Suprapubic skin (tissue), 4 donors: ENCODE data around the gene TRIM40. TPM values are rescaled to one million over a fixed set of nuclear protein-coding genes. Genes with fewer than 3 reads are reported as not detected.
A peak's percentile ranks its signal among the peaks of the same experiment; 100 is the strongest.

ENCODE experiments used
- DNase-seq, 2 donors: peaks; one replicate each; pipeline ENCODE4 v3.0.0-alpha.2; 2019; ENCODE audit warnings: low spot score in 2 of 2
- H3K27ac ChIP-seq: fragments of 200-600 bp; sonication (generic); one replicate; pipeline ENCODE4 v1.5.1; 2019
- H3K27me3 ChIP-seq: fragments of 200-600 bp; sonication (generic); one replicate; pipeline ENCODE4 v1.5.1; 2019
- H3K36me3 ChIP-seq: fragments of 200-600 bp; sonication (generic); one replicate; pipeline ENCODE4 v1.5.1; 2019
- H3K4me1 ChIP-seq: fragments of 200-600 bp; sonication (generic); one replicate; pipeline ENCODE4 v1.5.1; 2019
- H3K4me3 ChIP-seq: fragments of 200-600 bp; sonication (generic); one replicate; pipeline ENCODE4 v1.5.1; 2019; ENCODE audit warnings: mild to moderate bottlenecking
- H3K9me3 ChIP-seq: fragments of 200-600 bp; sonication (generic); one replicate; pipeline ENCODE4 v1.5.1; 2019
- EP300 ChIP-seq: sonication (generic); formaldehyde crosslinking; IDR thresholded peaks from one replicate; pipeline ENCODE4 v1.6.1; 2017; ENCODE audit warnings: antibody characterized with exemption
- POLR2A ChIP-seq, 2 donors: fragments of 450-650 bp; IDR thresholded peaks; one replicate each; pipeline ENCODE4 v1.6.1; 2017; ENCODE audit warnings: antibody characterized with exemption in 2 of 2, mild to moderate bottlenecking in 2 of 2, moderate library complexity in 2 of 2
- POLR2AphosphoS5 ChIP-seq, 3 donors: sonication (generic); formaldehyde crosslinking; IDR thresholded peaks; one replicate each; pipeline ENCODE4 v1.6.1; 2017; ENCODE audit warnings: antibody characterized with exemption in 3 of 3
- WGBS: methylation state at CpG from one replicate; pipeline ENCODE4 v1.1.5; 2018; 5-methylcytosine and 5-hydroxymethylcytosine counted together
- total RNA-seq, 4 donors: library from RNA; depleted of rRNA; stranded (reverse); fragments of >200 nt; gene quantifications; one replicate each; pipeline ENCODE4 v1.1.0, GENCODE V29; 2016
- TF ChIP-seq, protein P1 (sequence below), 2 donors: fragments of 200-600 bp in 1 of 2; fragments of 450-650 bp in 1 of 2; sonication (generic) in 1 of 2; IDR thresholded peaks; one replicate each; pipeline ENCODE4 v1.5.1; 2016 to 2019; ENCODE audit warnings: antibody characterized with exemption in 2 of 2, mild to moderate bottlenecking in 1 of 2, moderate library complexity in 1 of 2

Gene TRIM40
- total RNA-seq, 4 donors from 2014 or later = not detected

DNA sequence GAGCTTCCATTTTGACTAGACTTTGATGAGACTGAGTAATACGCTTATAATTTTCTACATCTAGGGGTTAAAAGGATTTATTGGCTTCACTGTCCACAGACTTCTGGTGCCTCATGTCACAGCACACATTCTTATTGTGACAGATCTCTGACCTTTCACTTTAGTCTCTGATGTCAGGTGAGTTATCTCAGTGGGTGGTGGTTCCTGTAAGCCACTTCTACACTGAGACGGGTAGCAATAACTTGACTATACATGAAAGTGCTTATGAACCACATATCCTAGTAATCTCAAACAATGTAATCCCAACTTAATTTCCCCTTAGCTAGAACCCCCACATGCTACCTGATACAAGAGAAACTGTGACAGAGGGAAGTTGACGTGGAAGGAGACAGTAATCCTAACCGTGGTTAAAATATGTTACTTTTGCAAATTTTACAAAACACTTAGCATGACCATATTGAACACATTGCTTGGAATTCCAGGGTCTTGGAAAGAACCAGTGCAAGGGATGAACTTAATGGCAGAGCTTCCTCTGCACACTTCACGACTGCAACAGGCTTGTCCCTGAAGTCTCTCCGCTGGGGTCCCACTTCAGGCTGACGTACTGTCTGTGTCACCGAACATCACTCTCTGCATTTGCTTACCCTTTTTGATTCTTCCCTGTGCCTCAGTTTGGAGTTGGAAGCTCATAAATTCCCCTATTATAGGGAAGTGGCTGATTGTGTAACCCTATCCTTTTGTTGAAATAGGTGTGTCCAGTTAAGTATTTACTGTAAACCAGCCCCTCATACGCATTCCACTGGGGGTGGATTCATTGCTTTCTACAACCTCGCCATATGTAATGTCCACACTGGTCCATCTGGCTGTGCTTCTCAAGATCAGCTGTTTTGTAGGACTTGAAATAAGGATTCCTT, 6.4 kb upstream of the TRIM40 start:
- TF ChIP-seq POLR2A (IDR thresholded peaks at IDR 0.05) (no peak), EP300 (no peak), POLR2AphosphoS5 (IDR thresholded peaks at IDR 0.05) (no peak)
- TF ChIP-seq, protein P1, sequence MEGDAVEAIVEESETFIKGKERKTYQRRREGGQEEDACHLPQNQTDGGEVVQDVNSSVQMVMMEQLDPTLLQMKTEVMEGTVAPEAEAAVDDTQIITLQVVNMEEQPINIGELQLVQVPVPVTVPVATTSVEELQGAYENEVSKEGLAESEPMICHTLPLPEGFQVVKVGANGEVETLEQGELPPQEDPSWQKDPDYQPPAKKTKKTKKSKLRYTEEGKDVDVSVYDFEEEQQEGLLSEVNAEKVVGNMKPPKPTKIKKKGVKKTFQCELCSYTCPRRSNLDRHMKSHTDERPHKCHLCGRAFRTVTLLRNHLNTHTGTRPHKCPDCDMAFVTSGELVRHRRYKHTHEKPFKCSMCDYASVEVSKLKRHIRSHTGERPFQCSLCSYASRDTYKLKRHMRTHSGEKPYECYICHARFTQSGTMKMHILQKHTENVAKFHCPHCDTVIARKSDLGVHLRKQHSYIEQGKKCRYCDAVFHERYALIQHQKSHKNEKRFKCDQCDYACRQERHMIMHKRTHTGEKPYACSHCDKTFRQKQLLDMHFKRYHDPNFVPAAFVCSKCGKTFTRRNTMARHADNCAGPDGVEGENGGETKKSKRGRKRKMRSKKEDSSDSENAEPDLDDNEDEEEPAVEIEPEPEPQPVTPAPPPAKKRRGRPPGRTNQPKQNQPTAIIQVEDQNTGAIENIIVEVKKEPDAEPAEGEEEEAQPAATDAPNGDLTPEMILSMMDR (IDR thresholded peaks at IDR 0.05) = no peak
- H3K27ac ChIP-seq = no peak overlapping the region
- no peak overlapping the region for H3K4me3 ChIP-seq
- H3K36me3 ChIP-seq = no peaks in the 10 kb centered on the region
- peaks cover 18% of the 10 kb centered on the region for H3K4me1 ChIP-seq
- H3K9me3 ChIP-seq = no peaks in the 10 kb centered on the region
- WGBS = 71% methylated on average over 10 of the region's 10 CpGs
- peaks cover 72% of the 10 kb centered on the region for H3K27me3 ChIP-seq
- DNase-seq = no peak

DNA sequence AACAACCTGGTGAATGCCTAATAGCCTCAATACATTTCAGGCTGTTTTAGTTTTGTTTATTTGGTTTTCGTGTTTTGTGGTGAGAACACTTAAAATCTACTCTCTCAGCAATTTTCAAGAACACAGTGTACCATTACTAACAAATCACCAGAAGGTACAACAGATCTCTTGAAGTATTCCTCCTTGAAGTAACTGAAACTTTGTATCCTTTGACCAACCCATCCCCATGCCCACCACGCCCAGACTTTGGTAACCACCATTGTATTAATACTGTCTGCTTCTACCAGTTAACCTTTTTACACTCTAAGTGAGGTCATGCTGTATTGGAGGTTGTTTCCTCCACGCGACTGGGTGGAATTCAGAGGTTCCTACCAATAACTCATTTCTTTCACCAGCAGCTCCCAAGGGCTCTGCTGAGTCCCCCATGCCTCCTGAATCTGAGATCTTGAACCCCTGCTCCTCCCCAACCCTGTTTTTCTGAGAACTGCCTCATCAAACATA, 5.7 kb upstream of the TRIM40 start:
- WGBS = 67% methylated on average over 4 of the region's 4 CpGs
- peaks cover 18% of the 10 kb centered on the region for H3K4me1 ChIP-seq
- no peaks in the 10 kb centered on the region for H3K36me3 ChIP-seq
- no peak for DNase-seq
- no peak overlapping the region for H3K4me3 ChIP-seq
- TF ChIP-seq EP300 (no peak), POLR2A (IDR thresholded peaks at IDR 0.05) (no peak), POLR2AphosphoS5 (IDR thresholded peaks at IDR 0.05) (no peak)
- TF ChIP-seq, protein P1 (IDR thresholded peaks at IDR 0.05) = no peak
- peaks cover 75% of the 10 kb centered on the region for H3K27me3 ChIP-seq
- H3K9me3 ChIP-seq = no peaks in the 10 kb centered on the region
- H3K27ac ChIP-seq = no peak overlapping the region

GRCh38 chr6:30130887-30131862, 4.8 kb upstream of the TRIM40 start:
- H3K36me3 ChIP-seq = no peaks in the 10 kb centered on the region
- DNase-seq = no peak
- H3K4me3 ChIP-seq = no peak overlapping the region
- no peak overlapping the region for H3K27ac ChIP-seq
- 27% methylated on average over 16 of the region's 16 CpGs for WGBS
- peaks cover 18% of the 10 kb centered on the region for H3K4me1 ChIP-seq
- H3K27me3 ChIP-seq = peaks cover 70% of the 10 kb centered on the region
- H3K9me3 ChIP-seq = no peaks in the 10 kb centered on the region
- TF ChIP-seq POLR2A (IDR thresholded peaks at IDR 0.05) = no peak
- TF ChIP-seq, protein P1 (IDR thresholded peaks at IDR 0.05) = peak; percentile 91 to 94
- TF ChIP-seq EP300 = no peak
- TF ChIP-seq POLR2AphosphoS5 (IDR thresholded peaks at IDR 0.05) = no peak

DNA sequence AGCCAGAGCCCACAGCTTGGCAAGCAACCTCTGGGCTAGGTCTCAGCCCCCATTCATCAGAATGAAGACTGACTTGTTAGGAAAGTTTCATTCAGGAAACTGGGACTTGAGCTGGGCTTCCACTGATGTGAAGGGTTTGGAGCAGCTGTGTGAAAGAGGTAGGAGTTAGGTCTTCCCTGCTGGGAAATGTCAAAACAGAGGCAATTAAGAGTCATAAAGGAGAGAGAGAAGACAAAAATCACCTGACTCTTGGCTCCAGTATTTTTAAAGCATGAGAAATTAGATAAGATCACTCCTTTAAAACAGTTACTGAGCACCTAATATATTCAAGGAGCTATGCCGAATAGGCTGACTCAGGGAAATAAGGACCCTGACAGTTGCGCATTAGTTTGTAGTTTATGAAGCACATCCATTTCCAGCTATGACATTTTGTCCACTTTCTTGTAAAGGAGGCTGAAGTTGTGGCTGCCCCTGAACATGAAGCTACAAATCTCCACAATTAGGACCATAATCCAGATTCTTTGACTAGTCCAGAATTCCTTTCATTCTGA, 3.9 kb upstream of the TRIM40 start:
- no peaks in the 10 kb centered on the region for H3K9me3 ChIP-seq
- DNase-seq = no peak
- H3K36me3 ChIP-seq = no peaks in the 10 kb centered on the region
- no peak overlapping the region for H3K4me3 ChIP-seq
- no peak overlapping the region for H3K27ac ChIP-seq
- H3K27me3 ChIP-seq = peaks cover 76% of the 10 kb centered on the region
- TF ChIP-seq, protein P1 (IDR thresholded peaks at IDR 0.05) = no peak
- TF ChIP-seq EP300 (no peak), POLR2AphosphoS5 (IDR thresholded peaks at IDR 0.05) (no peak), POLR2A (IDR thresholded peaks at IDR 0.05) (no peak)
- H3K4me1 ChIP-seq = peaks cover 18% of the 10 kb centered on the region
- 69% methylated on average over 2 of the region's 2 CpGs for WGBS
